ENCODE results near the gene PSTPIP2.

PSTPIP2 gene

DNA sequence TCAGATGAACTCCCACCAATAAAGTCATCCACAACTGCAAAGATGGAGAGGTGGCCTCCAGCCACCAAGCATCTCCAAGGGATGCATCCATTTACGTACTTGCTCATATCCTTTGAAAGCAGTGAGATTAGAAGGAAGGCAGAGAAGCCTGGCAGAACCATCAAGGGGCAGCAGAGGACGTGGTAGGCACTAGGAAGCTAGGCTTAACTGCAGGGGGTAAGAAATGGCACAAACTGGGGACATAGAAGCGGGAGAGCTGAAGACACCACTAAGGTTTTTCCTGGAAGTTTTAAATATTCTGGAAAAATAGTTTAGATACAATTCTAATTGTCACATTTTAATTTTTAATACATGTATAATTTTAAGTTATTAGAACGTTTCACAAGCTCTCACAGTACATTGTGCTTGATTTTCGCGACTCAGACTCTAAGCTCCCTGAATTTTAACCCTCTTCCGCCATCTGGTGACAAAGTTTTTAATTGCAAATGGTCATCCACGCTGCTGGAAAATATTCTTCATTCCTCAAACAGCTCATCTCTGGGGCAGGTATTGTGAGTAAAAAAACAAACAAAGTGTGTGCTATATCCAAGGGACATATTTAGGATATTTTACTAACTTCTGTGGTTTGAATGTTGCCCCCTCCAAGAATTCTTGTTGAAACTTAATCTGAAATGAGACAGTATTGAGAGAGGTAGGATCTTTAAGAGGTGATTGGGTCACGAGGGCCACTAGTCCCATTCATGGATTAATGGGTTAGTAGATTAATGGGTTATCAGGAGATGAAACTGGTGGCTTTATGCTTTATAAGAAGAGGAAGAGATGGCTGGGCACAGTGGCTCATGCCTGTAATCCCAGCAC, 1.6 kb upstream of the PSTPIP2 start:
- TF ChIP-seq GATA3 (IDR thresholded peaks at IDR 0.05; ENCODE audit: low read depth, low read length), result no peak
- no peak for TF ChIP-seq GATA2 (IDR thresholded peaks at IDR 0.05; ENCODE audit: low read depth, low read length)

- TF ChIP-seq GATA2 (IDR thresholded peaks at IDR 0.05; ENCODE audit: low read depth, low read length), result no peak
- TF ChIP-seq GATA3 (IDR thresholded peaks at IDR 0.05; ENCODE audit: low read depth, low read length), result no peak
Measured at GRCh38 chr18:46072959-46073358, 899 bp upstream of the PSTPIP2 start.

DNA sequence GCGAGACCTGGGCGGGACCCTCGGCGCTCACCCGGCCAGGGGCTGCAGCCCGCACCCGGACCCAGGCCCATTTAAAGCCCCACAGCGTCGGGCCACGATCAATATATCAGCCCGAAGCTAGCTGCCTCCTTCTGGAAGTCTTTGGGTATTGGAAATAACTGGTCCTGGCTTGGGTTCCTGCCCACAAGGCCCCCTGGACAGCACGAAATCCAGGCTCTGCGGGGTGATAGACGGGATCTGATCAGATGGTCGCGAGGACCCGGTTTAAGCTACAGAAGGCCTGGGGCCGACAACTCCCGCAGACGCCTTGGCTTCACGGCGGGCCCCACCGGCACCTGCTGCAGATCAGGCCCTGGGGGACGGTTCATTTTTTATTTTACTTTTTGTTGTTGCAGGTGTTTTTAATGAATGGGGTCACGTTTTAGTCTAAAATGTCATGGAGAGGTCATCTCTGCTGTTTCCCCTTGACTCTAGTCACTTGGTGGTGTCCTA, 362 bp upstream of the PSTPIP2 start:
- TF ChIP-seq GATA2 (IDR thresholded peaks at IDR 0.05; ENCODE audit: low read depth, low read length) (no peak), GATA3 (IDR thresholded peaks at IDR 0.05; ENCODE audit: low read depth, low read length) (no peak)

GRCh38 chr18:46070815-46071652, 1.0 kb downstream of the PSTPIP2 start:
- TF ChIP-seq GATA2 (IDR thresholded peaks at IDR 0.05; ENCODE audit: low read depth, low read length) (no peak), GATA3 (IDR thresholded peaks at IDR 0.05; ENCODE audit: low read depth, low read length) (no peak)

- TF ChIP-seq GATA2 (IDR thresholded peaks at IDR 0.05; ENCODE audit: low read depth, low read length), result no peak
- no peak for TF ChIP-seq GATA3 (IDR thresholded peaks at IDR 0.05; ENCODE audit: low read depth, low read length)
Measured at GRCh38 chr18:46070232-46070631, 1.8 kb downstream of the PSTPIP2 start.

- no peak for TF ChIP-seq GATA3 (IDR thresholded peaks at IDR 0.05; ENCODE audit: low read depth, low read length)
- TF ChIP-seq GATA2 (IDR thresholded peaks at IDR 0.05; ENCODE audit: low read depth, low read length), result no peak
Measured at GRCh38 chr18:46069524-46069923, 2.5 kb downstream of the PSTPIP2 start.

DNA sequence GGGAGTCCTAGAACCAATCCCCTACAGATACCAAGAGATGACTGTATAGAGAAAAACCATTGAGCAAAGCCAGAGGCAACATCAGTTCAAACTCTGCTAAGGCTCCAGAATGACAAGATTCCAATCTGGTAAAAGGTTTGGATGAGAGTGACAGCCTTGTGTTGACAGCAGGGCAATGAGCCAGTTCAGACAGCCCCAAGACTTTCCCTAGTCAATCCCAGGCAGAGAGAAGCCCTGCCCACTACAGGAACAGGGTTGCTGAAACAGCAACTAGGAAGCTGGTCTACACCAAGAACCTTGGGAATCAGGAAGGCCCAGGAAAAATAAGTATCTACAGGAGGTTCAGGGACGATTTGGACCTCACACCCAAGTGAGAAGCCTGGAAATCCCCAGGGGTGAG, 3.3 kb downstream of the PSTPIP2 start:
- TF ChIP-seq GATA3 (IDR thresholded peaks at IDR 0.05; ENCODE audit: low read depth, low read length) (no peak), GATA2 (IDR thresholded peaks at IDR 0.05; ENCODE audit: low read depth, low read length) (no peak)

DNA sequence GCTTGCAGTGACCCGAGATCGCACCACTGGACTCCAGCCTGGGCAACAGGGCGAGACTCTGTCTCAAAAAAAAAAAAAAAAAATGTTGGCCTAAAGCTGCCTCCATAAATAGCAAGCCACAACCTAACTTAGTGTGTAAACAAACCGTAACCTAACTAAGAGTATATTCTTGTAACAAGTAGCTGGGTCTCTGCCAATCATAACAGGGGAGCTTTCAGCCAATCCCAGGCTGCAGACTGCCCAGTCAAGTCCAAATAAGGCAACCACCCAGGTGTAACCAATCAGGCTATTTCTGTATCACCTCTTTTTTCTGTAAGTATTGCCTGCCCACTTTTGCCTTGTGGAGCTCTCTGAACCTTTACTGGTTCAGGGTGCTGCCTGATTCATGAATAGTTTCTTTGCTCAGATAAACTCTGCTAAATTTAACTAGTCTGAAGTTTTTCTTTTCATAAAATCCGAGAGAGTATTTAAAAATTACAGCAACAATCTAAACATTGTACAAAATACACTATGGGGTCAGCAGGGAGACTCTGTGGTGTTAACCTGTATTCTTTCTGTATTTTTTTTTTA, 4.5 kb downstream of the PSTPIP2 start:
- TF ChIP-seq GATA3 (IDR thresholded peaks at IDR 0.05; ENCODE audit: low read depth, low read length), result no peak
- TF ChIP-seq GATA2 (IDR thresholded peaks at IDR 0.05; ENCODE audit: low read depth, low read length), result no peak

DNA sequence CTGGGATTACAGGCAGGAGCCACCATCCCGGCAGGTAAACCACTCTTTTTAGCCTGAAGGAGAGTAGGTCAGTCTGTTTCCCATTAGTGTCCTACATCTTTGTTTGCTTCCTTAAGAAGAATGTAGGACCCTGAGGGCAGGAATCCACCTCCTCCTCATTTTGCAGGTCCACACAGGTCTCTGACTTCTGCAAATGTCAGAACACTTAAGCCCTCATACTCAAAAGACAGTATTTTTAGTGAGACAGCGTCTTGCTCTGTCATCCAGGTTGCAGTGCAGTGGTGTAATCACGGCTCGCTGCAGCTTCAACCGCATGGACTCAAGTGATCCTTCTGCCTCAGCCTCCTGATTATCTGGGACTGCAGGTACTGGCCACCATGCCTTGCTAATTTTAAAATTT, 9.3 kb downstream of the PSTPIP2 start:
- TF ChIP-seq GATA2 (IDR thresholded peaks at IDR 0.05; ENCODE audit: low read depth, low read length), result no peak
- TF ChIP-seq GATA3 (IDR thresholded peaks at IDR 0.05; ENCODE audit: low read depth, low read length), result no peak

GRCh38 chr18:46061796-46062195, 10.3 kb downstream of the PSTPIP2 start:
- TF ChIP-seq GATA3 (IDR thresholded peaks at IDR 0.05; ENCODE audit: low read depth, low read length) (no peak), GATA2 (IDR thresholded peaks at IDR 0.05; ENCODE audit: low read depth, low read length) (no peak)

DNA sequence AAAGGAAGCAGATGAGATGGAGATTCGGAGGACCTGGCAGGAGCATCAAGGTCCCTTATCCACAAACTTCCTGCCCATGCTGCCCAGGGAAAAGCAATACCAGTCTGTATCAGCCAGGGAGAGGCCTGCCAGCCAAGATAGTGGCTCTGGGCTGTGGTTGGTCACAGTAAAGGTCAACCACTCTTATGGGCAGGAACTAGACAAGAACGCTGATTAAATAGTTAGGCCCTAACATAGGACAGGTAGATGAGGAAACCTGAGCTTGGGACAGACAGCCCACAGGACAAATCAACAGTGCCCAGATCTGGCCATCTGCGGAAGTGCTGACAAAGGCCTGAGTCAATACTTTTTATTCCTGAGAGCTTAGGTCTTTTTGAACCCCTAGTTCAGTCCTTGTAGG, 10.7 kb downstream of the PSTPIP2 start:
- no peak for TF ChIP-seq GATA3 (IDR thresholded peaks at IDR 0.05; ENCODE audit: low read depth, low read length)
- TF ChIP-seq GATA2 (IDR thresholded peaks at IDR 0.05; ENCODE audit: low read depth, low read length), result no peak

GRCh38 chr18:46060359-46060841, 11.7 kb downstream of the PSTPIP2 start:
- TF ChIP-seq GATA2 (IDR thresholded peaks at IDR 0.05; ENCODE audit: low read depth, low read length), result no peak
- no peak for TF ChIP-seq GATA3 (IDR thresholded peaks at IDR 0.05; ENCODE audit: low read depth, low read length)

DNA sequence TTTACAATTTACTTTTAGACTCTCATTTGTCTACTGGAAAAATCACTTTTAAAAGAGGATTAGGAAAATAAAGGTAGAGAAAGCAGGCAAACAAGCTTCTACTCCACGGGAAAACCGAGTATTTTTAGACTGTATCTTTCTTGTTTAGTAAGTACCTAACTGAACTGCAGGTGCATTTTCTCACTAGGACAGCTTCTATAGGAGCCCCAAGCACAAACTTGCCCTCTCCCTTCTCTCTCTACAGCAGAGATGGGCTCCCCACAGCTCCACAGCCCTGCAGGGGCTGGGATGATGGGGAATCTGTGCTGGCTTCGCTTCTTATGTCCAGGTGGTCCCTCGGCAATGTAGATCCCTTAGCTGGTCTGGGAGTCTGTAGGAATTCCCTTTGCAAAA, 16.2 kb downstream of the PSTPIP2 start:
- no peak for TF ChIP-seq GATA2 (IDR thresholded peaks at IDR 0.05; ENCODE audit: low read depth, low read length)
- TF ChIP-seq GATA3 (IDR thresholded peaks at IDR 0.05; ENCODE audit: low read depth, low read length), result no peak
